Heart left ventricle (tissue), 16 donors: ENCODE measurements around the gene MYH15. TPM values are rescaled to one million over a fixed set of nuclear protein-coding genes. Genes with fewer than 3 reads are reported as not detected.

ENCODE experiments used
- ATAC-seq, 4 donors: fragments of 200-7000 bp; cut with Tn5 transposase; one replicate each; pipeline ENCODE4 v1.9.1; 2020 to 2022; ENCODE audit warnings: moderate library complexity in 4 of 4, mild to moderate bottlenecking in 3 of 4, moderate number of reproducible peaks in 1 of 4
- DNase-seq, 5 donors: peaks; one replicate each; pipeline ENCODE4 v3.0.0-alpha.2; 2020
- H3K27ac ChIP-seq, 12 donors: fragments of 200-600 bp; sonication (generic) in 4 of 12; one replicate each; pipeline versions ENCODE4 v1.5.0 to v1.8.0; 2016 to 2022; ENCODE audit warnings: mild to moderate bottlenecking in 2 of 12
- H3K27me3 ChIP-seq, 9 donors: fragments of 200-600 bp; sonication (generic) in 2 of 9; one replicate each; pipeline versions ENCODE4 v1.5.1 to v1.8.0; 2016 to 2022; ENCODE audit warnings: mild to moderate bottlenecking in 3 of 9
- H3K36me3 ChIP-seq, 9 donors: fragments of 200-600 bp; sonication (generic) in 2 of 9; one replicate each; pipeline versions ENCODE4 v1.5.0 to v1.8.0; 2018 to 2022; ENCODE audit warnings: mild to moderate bottlenecking in 2 of 9
- H3K4me1 ChIP-seq, 12 donors: fragments of 200-600 bp; sonication (generic) in 4 of 12; one replicate each; pipeline versions ENCODE4 v1.5.0 to v1.8.0; 2016 to 2022; ENCODE audit warnings: mild to moderate bottlenecking in 3 of 12
- H3K4me3 ChIP-seq, 12 donors: fragments of 200-600 bp; sonication (generic) in 4 of 12; one replicate each; pipeline versions ENCODE4 v1.5.0 to v1.8.0; 2017 to 2022; ENCODE audit warnings: mild to moderate bottlenecking in 9 of 12, moderate library complexity in 4 of 12
- H3K9me3 ChIP-seq, 12 donors: fragments of 200-600 bp; sonication (generic) in 4 of 12; one replicate each; pipeline versions ENCODE4 v1.5.0 to v1.8.0; 2016 to 2022; ENCODE audit warnings: mild to moderate bottlenecking in 1 of 12
- CTCF ChIP-seq, 12 donors: fragments of 200-600 bp; sonication (generic) in 4 of 12; IDR thresholded peaks; one replicate each; pipeline versions ENCODE4 v1.5.0 to v1.8.0; 2018 to 2022; ENCODE audit warnings: antibody characterized with exemption in 12 of 12, mild to moderate bottlenecking in 5 of 12
- POLR2A ChIP-seq, 2 donors: fragments of 450-650 bp; IDR thresholded peaks; one replicate each; pipeline ENCODE4 v1.6.1; 2017; ENCODE audit warnings: antibody characterized with exemption in 2 of 2, mild to moderate bottlenecking in 2 of 2, moderate library complexity in 2 of 2
- WGBS, 4 donors: extraction: QIAGEN DNeasy Blood & Tissue Kit in 2 of 4; methylation state at CpG; one replicate each; pipeline versions ENCODE4 v1.1.5 to v1.1.7; 2013 to 2018; 5-methylcytosine and 5-hydroxymethylcytosine counted together
- intact Hi-C, 10 donors: fragments of 100-400 bp; cut with DNase I; formaldehyde crosslinking; loops; one replicate each; pipeline versions ENCODE4 v1.11.1 to v1.14.2; 2022
- long read RNA-seq, 3 donors: library from polyadenylated mRNA; unstranded; transcript quantifications; one replicate each; pipeline ENCODE4 v2.0.0, GENCODE V29; 2020 to 2021
- polyA plus RNA-seq, 2 donors: library from polyadenylated mRNA; stranded (reverse); fragments of 200-250 nt; gene quantifications; one replicate each; pipeline ENCODE4 v1.2.3, GENCODE V29; 2013
- total RNA-seq, 9 donors: library from RNA; depleted of rRNA in 2 of 9; stranded (reverse); fragments of >200 nt in 2 of 9; fragmentation: NEBNext Ultra II Directional in 3 of 9; extraction: Animal tissue kit (Norgen Biotek cat#: 25700) in 3 of 9; gene quantifications; one replicate each; pipeline versions ENCODE4 v1.1.0 to v1.2.4, GENCODE V29; 2016 to 2023
- donor health status: ischemic (EF 13 %, LVEDD 7.1; RV severe dilation, severe dysfunction).
- donor health status: healthy with polysubstance abuse.
- donor health status: DM: no; HTN: yes; CAD: no.
- donor health status: DM: no; HTN: no; CAD: no.
- donor health status: ischemic (EF 25% LVEDD 6.9; RV normal size, moderate dysfunction).
- donor health status: ischemic (EF 25% LVEDD 5.7; RV mildly dilated, moderate dysfunction).
- donor health status: healthy.
- donor health status: DM: yes; HTN: yes; CAD: no.
- donor health status: ischemic (EF 35%, LVEDD 5.7; RV mildly dilated, moderate dysfunction).
- donor health status: nonischemic (EF 11% LVEDD 7.7; RV severe dilation, severe dysfunction).
- donor health status: DM: yes; HTN: yes; CAD: no.
- donor health status: PGD.
- donor health status: ischemic (EF 29% LVEDD 5.4; RV normal size, mild dysfunction).
- donor health status: nonischemic (EF 23%, LVEDD 6.1; RV moderate dilation, normal function).

MYH15 gene
- total RNA-seq (1 to 10 TPM in 1 of 9 donors, under 1 TPM in 8; 0.08 to 1.2 (median 0.35) TPM), polyA plus RNA-seq (under 1 TPM; 0.14 to 0.27 TPM)
- long read RNA-seq, donor 1, result 0 reads
- long read RNA-seq, donor 2, partial matches to known transcripts, result 0 of 3 reads
- long read RNA-seq, donor 2, other reads (novel, unspliced or antisense), result 3 of 3 reads
- long read RNA-seq, donor 3, partial matches to known transcripts, result 1 of 2 reads
- long read RNA-seq, donor 3, other reads (novel, unspliced or antisense), result 1 of 2 reads

GRCh38 chr3:108510496-108510895, at the start of gene MYH15:
Gene MYH15, minus strand, starts transcription at chr3:108510596. Its CDS starts 66 bp downstream, at chr3:108510530.
- DNase-seq (no peak), ATAC-seq (no peak)
- intact Hi-C loops, result no loop called here
- Histone ChIP-seq H3K9me3 (no peaks in the 10 kb centered on the region), H3K4me3 (no peak within 1 kb of the TSS), H3K36me3 (no peaks in the 10 kb centered on the region), H3K27ac (no peak within 1 kb of the TSS), H3K4me1 (peaks cover 0 to 9% (median 0%) of the 10 kb centered on the region in 12 donors), H3K27me3 (no peaks in the 10 kb centered on the region)
- TF ChIP-seq CTCF (IDR thresholded peaks at IDR 0.05) (no peak), POLR2A (IDR thresholded peaks at IDR 0.05) (no peak)
- WGBS, 4 donors, result 89 to 94% (median 93%) methylated on average over 3 of the region's 3 CpGs

GRCh38 chr3:108555966-108556581, 45.7 kb upstream of the MYH15 start:
- H3K36me3 ChIP-seq, result peaks cover 0 to 39% (median 0%) of the 10 kb centered on the region in 9 donors
- no peak overlapping the region for H3K27ac ChIP-seq
- intact Hi-C loops, result loop anchor here in 1 of 10 donors (10.0 kb wide), 1 partner anchor 1321 kb away; no protein-coding TSS in a partner anchor
- DNase-seq, result no peak
- no peaks in the 10 kb centered on the region for H3K27me3 ChIP-seq
- ATAC-seq, result no peak
- H3K4me1 ChIP-seq, result peaks cover 0 to 11% (median 0%) of the 10 kb centered on the region in 12 donors
- no peaks in the 10 kb centered on the region for H3K9me3 ChIP-seq
- WGBS, 4 donors, result 73 to 88% (median 75%) methylated on average over 2 of the region's 2 CpGs
- no peak overlapping the region for H3K4me3 ChIP-seq
- no peak for TF ChIP-seq CTCF (IDR thresholded peaks at IDR 0.05)
- TF ChIP-seq POLR2A (IDR thresholded peaks at IDR 0.05), result no peak

DNA sequence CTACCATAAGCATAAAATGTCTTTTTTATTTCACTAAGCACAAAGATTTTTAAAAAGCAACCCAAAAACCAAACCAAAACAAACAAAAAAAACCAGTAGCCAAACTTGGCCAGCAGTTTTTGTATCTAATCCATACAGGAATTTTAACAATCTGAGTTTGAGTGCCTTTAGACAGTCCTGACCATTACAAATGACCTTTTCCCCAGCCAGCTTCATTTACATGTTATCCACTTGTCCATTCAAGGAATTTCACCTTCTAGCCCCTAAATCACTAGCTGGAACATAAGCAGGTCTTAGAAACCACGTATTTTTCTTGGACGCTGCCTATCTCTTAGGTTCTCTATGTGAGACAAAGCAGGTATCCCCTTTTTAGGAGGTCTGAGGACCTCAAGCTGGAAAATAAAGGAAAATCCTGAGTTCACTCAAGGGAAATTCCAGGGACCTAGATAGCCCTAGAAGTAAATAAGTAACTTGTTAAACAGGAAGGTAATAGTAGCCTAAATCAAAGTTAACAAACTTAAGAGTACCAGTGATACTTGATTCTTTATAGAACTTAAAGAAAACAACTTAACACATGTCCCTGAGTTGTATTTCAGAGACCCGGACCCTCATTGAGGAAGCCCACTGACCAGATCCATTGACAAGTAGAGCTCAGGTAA, 44.6 kb upstream of the MYH15 start:
- WGBS, 4 donors, result 66 to 70% (median 69%) methylated on average over 3 of the region's 3 CpGs
- TF ChIP-seq CTCF (IDR thresholded peaks at IDR 0.05) (no peak), POLR2A (IDR thresholded peaks at IDR 0.05) (no peak)
- no peak for ATAC-seq
- H3K36me3 ChIP-seq, result peaks cover 0 to 39% (median 0%) of the 10 kb centered on the region in 9 donors
- H3K9me3 ChIP-seq, result no peaks in the 10 kb centered on the region
- H3K4me3 ChIP-seq, result no peak overlapping the region
- H3K27ac ChIP-seq, result no peak overlapping the region
- H3K4me1 ChIP-seq, result peaks cover 0 to 11% (median 0%) of the 10 kb centered on the region in 12 donors
- H3K27me3 ChIP-seq, result no peaks in the 10 kb centered on the region
- DNase-seq, result no peak
- intact Hi-C loops, result loop anchor here in 2 of 10 donors (5.0 to 10.0 kb wide), 2 partner anchors 48 to 1320 kb away; no protein-coding TSS in a partner anchor

- Histone ChIP-seq H3K36me3 (peaks cover 0 to 34% (median 0%) of the 10 kb centered on the region in 9 donors), H3K9me3 (no peaks in the 10 kb centered on the region), H3K27ac (no peak overlapping the region), H3K4me1 (peaks cover 0 to 11% (median 0%) of the 10 kb centered on the region in 12 donors), H3K27me3 (no peaks in the 10 kb centered on the region), H3K4me3 (no peak overlapping the region)
- DNase-seq (no peak), ATAC-seq (no peak)
- TF ChIP-seq POLR2A (IDR thresholded peaks at IDR 0.05) (no peak), CTCF (IDR thresholded peaks at IDR 0.05) (no peak)
- intact Hi-C loops, result loop anchor here in 2 of 10 donors (5.0 to 10.0 kb wide), 2 partner anchors 47 to 1319 kb away; no protein-coding TSS in a partner anchor
Observed at GRCh38 chr3:108554229-108554628, 43.8 kb upstream of the MYH15 start.
